Loucy (cell line): ENCODE results near the gene KLK3.

Experiments
- H2AFZ ChIP-seq: fragments of 200-600 bp; sonication (generic); 2 replicates; pipeline ENCODE4 v1.6.0; 2016; ENCODE audit warnings: antibody characterized with exemption, mild to moderate bottlenecking, low read length, moderate library complexity
- H3F3A ChIP-seq: fragments of 200-600 bp; 2 replicates; pipeline ENCODE4 v1.6.0; 2016; ENCODE audit warnings: antibody characterized with exemption, low read depth, mild to moderate bottlenecking
- H3K27me3 ChIP-seq: fragments of 200-600 bp; sonication (generic); 2 replicates; pipeline ENCODE4 v1.6.1; 2014; ENCODE audit warnings: low read length, mild to moderate bottlenecking; ENCODE audit not compliant: insufficient read depth, poor library complexity, severe bottlenecking
- H3K36me3 ChIP-seq: fragments of 200-600 bp; sonication (generic); 2 replicates; pipeline ENCODE4 v1.6.1; 2016; ENCODE audit warnings: low read length; ENCODE audit not compliant: insufficient read depth
- H3K4me1 ChIP-seq: fragments of 200-600 bp; sonication (generic); 2 replicates; pipeline ENCODE4 v1.5.1; 2014; ENCODE audit warnings: low read length, mild to moderate bottlenecking; ENCODE audit not compliant: insufficient read depth, poor library complexity, severe bottlenecking
- H3K4me2 ChIP-seq: fragments of 200-600 bp; sonication (generic); 2 replicates; pipeline ENCODE4 v1.6.0; 2014; ENCODE audit warnings: antibody characterized with exemption, low read length, low read depth, mild to moderate bottlenecking; ENCODE audit not compliant: poor library complexity, severe bottlenecking
- H3K4me3 ChIP-seq: fragments of 200-600 bp; sonication (generic); 2 replicates; pipeline ENCODE4 v1.5.1; 2014; ENCODE audit warnings: low read length, mild to moderate bottlenecking, mixed read lengths; ENCODE audit not compliant: poor library complexity, severe bottlenecking
- H3K79me2 ChIP-seq: fragments of 200-600 bp; sonication (generic); 2 replicates; pipeline ENCODE4 v1.6.1; 2014; ENCODE audit warnings: low read length; ENCODE audit not compliant: insufficient read depth
- H3K9ac ChIP-seq: fragments of 200-600 bp; sonication (generic); 2 replicates; pipeline ENCODE4 v1.6.0; 2014; ENCODE audit warnings: mild to moderate bottlenecking, low read depth, low read length, moderate library complexity; ENCODE audit not compliant: poor library complexity, severe bottlenecking
- H3K9me2 ChIP-seq: fragments of 200-600 bp; sonication (generic); replicated peaks from 2 replicates; pipeline ENCODE4 v1.6.1; 2016; ENCODE audit warnings: low read depth, low read length, mixed read lengths
- H3K9me3 ChIP-seq: fragments of 200-600 bp; sonication (generic); 2 replicates; pipeline ENCODE4 v1.6.1; 2014; ENCODE audit warnings: mild to moderate bottlenecking, antibody characterized with exemption, low read length, low read depth; ENCODE audit not compliant: insufficient read depth
- H4K20me1 ChIP-seq: fragments of 200-600 bp; sonication (generic); 2 replicates; pipeline ENCODE4 v1.6.0; 2014; ENCODE audit warnings: antibody characterized with exemption, low read length, mild to moderate bottlenecking; ENCODE audit not compliant: insufficient read depth, poor library complexity, severe bottlenecking
- EZH2phosphoT487 ChIP-seq: fragments of 200-600 bp; IDR thresholded peaks from 2 replicates; pipeline ENCODE4 v1.6.1; 2018; ENCODE audit warnings: antibody characterized with exemption, mild to moderate bottlenecking, moderate library complexity, borderline replicate concordance
- TF ChIP-seq, protein P1 (sequence below): fragments of 200-600 bp; sonication (generic); conservative IDR thresholded peaks from 2 replicates; pipeline ENCODE4 v1.5.1; 2014; ENCODE audit warnings: mild to moderate bottlenecking, antibody characterized with exemption, low read length

Gene KLK3

DNA sequence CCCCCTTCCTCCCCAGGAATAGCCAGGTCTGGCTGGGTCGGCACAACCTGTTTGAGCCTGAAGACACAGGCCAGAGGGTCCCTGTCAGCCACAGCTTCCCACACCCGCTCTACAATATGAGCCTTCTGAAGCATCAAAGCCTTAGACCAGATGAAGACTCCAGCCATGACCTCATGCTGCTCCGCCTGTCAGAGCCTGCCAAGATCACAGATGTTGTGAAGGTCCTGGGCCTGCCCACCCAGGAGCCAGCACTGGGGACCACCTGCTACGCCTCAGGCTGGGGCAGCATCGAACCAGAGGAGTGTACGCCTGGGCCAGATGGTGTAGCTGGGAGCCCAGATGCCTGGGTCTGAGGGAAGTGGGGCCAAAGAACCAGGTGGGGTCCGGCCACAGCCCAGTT lies 21.7 kb downstream of the KLK3 start:
- Histone ChIP-seq H4K20me1 (no peaks in the 10 kb centered on the region), H3K4me1 (no peaks in the 10 kb centered on the region), H3K79me2 (no peaks in the 10 kb centered on the region), H2AFZ (no peak overlapping the region), H3K9me2 (no peaks in the 10 kb centered on the region), H3K27me3 (no peaks in the 10 kb centered on the region), H3K4me2 (no peak overlapping the region), H3K36me3 (no peaks in the 10 kb centered on the region), H3K9ac (no peak overlapping the region), H3K4me3 (no peak overlapping the region), H3K9me3 (no peaks in the 10 kb centered on the region; the same call in 1 of the 2 replicates), H3F3A (no peaks in the 10 kb centered on the region)
- TF ChIP-seq, protein P1, sequence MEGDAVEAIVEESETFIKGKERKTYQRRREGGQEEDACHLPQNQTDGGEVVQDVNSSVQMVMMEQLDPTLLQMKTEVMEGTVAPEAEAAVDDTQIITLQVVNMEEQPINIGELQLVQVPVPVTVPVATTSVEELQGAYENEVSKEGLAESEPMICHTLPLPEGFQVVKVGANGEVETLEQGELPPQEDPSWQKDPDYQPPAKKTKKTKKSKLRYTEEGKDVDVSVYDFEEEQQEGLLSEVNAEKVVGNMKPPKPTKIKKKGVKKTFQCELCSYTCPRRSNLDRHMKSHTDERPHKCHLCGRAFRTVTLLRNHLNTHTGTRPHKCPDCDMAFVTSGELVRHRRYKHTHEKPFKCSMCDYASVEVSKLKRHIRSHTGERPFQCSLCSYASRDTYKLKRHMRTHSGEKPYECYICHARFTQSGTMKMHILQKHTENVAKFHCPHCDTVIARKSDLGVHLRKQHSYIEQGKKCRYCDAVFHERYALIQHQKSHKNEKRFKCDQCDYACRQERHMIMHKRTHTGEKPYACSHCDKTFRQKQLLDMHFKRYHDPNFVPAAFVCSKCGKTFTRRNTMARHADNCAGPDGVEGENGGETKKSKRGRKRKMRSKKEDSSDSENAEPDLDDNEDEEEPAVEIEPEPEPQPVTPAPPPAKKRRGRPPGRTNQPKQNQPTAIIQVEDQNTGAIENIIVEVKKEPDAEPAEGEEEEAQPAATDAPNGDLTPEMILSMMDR, result no peak
- no peak for TF ChIP-seq EZH2phosphoT487

- Histone ChIP-seq H3K79me2 (no peaks in the 10 kb centered on the region), H3K9ac (no peak overlapping the region), H3F3A (no peaks in the 10 kb centered on the region), H3K4me3 (no peak overlapping the region), H3K9me3 (no peaks in the 10 kb centered on the region; the same call in 1 of the 2 replicates), H4K20me1 (no peaks in the 10 kb centered on the region), H3K36me3 (no peaks in the 10 kb centered on the region), H3K4me2 (no peak overlapping the region), H2AFZ (no peak overlapping the region), H3K9me2 (no peaks in the 10 kb centered on the region), H3K4me1 (no peaks in the 10 kb centered on the region), H3K27me3 (no peaks in the 10 kb centered on the region)
- TF ChIP-seq, protein P1, result no peak
- no peak for TF ChIP-seq EZH2phosphoT487
These were observed 22.6 kb downstream of the KLK3 start for GRCh38 chr19:50877338-50877737.

GRCh38 chr19:50878851-50879250 lies 24.1 kb downstream of the KLK3 start:
- Histone ChIP-seq H3K27me3 (no peaks in the 10 kb centered on the region), H3K4me2 (no peak overlapping the region)

More at GRCh38 chr19:50878851-50879250, 24.1 kb downstream of the KLK3 start:
- H3K4me1 ChIP-seq, result no peaks in the 10 kb centered on the region
- no peaks in the 10 kb centered on the region for H4K20me1 ChIP-seq
- TF ChIP-seq EZH2phosphoT487, result no peak
- TF ChIP-seq, protein P1, result no peak
- no peaks in the 10 kb centered on the region; the same call in 1 of the 2 replicates for H3K9me3 ChIP-seq
- H3K9ac ChIP-seq, result no peak overlapping the region
- H2AFZ ChIP-seq, result no peak overlapping the region
- no peaks in the 10 kb centered on the region for H3K36me3 ChIP-seq
- no peaks in the 10 kb centered on the region for H3F3A ChIP-seq
- H3K79me2 ChIP-seq, result no peaks in the 10 kb centered on the region
- no peak overlapping the region for H3K4me3 ChIP-seq
- H3K9me2 ChIP-seq, result no peaks in the 10 kb centered on the region
